ENCODE measurements around the gene ST6GALNAC3.
"Not testable (repeated sequence)": the region's sequence is repeated elsewhere in the genome, so short reads cannot be mapped to it uniquely, and the experiment has no call there.

Gene ST6GALNAC3

GRCh38 chr1:76639181-76639580, 564.6 kb downstream of the ST6GALNAC3 start:
- DNase-seq (ENCODE audit: low spot score): no peak

GRCh38 chr1:76640092-76640491, 565.5 kb downstream of the ST6GALNAC3 start:
- DNase-seq (ENCODE audit: low spot score): peak; percentile 33

- no peak for DNase-seq (ENCODE audit: low spot score)
These were observed 566.2 kb downstream of the ST6GALNAC3 start for GRCh38 chr1:76640723-76641122.

DNA sequence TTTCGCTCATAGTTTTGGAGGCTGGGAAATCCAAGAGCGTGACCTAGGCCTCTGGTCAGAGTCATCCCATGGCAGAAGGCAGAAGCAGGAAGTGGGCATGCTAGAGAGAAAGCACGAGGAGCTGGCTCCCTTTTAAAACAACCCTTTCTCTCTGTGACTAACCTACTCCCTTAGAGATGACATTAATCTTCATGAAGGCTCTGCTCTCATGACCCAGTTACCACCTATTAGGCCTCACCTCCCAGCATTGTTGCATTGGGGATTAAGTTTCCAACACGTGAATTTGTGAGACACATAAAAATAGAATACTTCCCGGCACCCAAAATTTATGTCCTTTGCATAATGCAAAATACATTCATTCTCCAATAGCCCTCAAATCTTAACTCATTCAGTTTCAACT, 569.6 kb downstream of the ST6GALNAC3 start:
- DNase-seq (ENCODE audit: low spot score): no peak

DNA sequence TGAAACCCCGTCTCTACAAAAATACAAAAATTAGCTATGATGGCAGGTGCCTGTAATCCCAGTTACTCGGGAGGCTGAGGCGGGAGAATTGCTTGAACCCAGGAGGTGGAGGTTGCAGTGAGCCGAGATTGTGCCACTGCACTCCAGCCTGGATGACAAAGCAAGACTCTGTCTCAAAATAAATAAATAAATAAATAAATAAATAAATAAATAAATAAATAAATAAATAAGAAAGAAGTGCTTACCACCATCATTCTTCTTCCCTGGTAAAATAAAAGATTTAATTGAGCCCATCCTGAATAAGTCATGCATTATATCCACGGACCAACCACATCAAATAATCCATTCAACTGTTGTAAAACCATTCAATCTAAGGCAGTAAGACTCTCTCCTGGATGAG, 578.3 kb downstream of the ST6GALNAC3 start:
- DNase-seq (ENCODE audit: low spot score): not testable (repeated sequence)

DNA sequence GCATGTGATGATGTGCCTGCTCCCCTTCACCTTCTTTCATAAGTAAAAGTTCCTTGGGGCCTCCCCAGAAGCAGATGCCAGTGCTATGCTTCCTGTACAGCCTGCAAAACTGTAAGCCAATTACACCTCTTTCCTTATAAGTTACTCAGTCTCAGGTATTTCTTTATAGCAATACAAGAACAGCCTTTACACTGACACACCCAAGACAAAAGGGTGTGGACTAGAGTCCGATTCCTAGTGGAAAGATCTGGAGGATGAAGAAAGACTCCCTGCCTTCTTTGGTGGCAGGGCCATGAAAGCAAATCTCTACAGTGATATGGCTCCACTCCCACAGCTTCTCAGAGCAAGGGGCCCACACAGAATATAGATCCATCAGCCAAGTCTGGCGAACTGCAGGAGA, 583.1 kb downstream of the ST6GALNAC3 start:
- DNase-seq (ENCODE audit: low spot score): no peak

DNA sequence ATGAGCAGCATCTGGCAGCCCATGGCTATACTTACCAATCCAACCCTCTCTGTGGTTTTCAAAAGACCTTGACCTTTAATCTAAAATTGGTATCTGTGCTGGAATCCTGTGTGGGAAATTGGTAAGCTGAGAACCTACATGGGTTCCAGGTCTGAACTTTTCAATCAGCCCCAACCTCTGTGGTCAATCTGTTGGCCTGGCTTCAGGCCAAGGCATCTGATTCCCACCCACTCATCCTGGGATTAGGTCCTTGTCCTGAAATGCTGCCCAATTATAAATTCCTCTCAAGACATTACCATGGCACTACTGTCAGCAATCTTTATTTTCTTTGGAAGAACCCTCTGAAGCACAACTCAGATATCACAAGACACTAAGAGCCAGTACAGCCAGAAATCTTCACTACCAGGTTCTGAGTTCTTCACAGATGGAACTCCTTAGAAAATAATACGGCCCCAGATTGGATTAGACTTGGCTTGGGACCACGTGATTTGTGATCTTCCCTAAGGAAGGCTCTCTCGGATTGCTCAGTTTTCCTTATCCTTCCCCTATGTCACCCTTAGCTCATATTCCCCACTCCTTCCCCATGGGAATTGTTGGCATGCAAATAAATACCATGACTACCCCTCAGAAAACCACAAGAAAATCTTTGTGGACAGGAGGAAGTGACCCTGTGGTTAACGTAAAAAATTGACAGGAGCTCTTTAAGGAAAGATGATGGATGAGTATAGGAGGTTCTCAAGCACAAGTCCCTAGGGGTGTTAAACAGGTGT, 584.8 kb downstream of the ST6GALNAC3 start:
- no peak for DNase-seq (ENCODE audit: low spot score)

GRCh38 chr1:76661531-76661930, 587.0 kb downstream of the ST6GALNAC3 start:
- DNase-seq (ENCODE audit: low spot score): no peak

- DNase-seq (ENCODE audit: low spot score): no peak
These were observed 592.0 kb downstream of the ST6GALNAC3 start for GRCh38 chr1:76666499-76666898.

DNA sequence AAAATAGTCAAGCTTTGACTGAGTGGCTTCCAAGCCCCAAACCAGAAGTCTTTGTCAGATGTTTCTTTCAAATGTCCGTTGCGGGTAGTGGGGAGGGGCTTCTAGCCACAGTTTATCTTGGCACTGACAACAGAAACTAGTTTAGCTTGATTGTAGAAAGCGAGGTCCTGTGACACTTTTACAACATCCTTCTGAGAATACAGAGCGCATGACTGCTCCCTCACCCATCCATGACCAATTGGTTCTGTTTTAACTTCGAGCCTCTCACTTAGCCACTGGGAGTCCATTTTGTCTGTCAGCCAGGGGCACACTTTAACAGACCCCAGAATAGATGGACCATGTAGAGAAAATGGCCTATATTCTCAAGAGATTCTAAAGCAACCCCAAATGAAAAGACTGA, 593.5 kb downstream of the ST6GALNAC3 start:
- DNase-seq (ENCODE audit: low spot score): no peak

- DNase-seq (ENCODE audit: low spot score): no peak
These were observed 594.6 kb downstream of the ST6GALNAC3 start for GRCh38 chr1:76669131-76669530.

- no peak for DNase-seq (ENCODE audit: low spot score)
These were observed 595.2 kb downstream of the ST6GALNAC3 start for GRCh38 chr1:76669624-76670315.

- DNase-seq (ENCODE audit: low spot score): no peak
These were observed 600.2 kb downstream of the ST6GALNAC3 start for GRCh38 chr1:76674689-76675210.

GRCh38 chr1:76677416-76678405, 603.2 kb downstream of the ST6GALNAC3 start:
- no peak for DNase-seq (ENCODE audit: low spot score)

- DNase-seq (ENCODE audit: low spot score): no peak
These were observed 605.1 kb downstream of the ST6GALNAC3 start for GRCh38 chr1:76679534-76680152.

DNA sequence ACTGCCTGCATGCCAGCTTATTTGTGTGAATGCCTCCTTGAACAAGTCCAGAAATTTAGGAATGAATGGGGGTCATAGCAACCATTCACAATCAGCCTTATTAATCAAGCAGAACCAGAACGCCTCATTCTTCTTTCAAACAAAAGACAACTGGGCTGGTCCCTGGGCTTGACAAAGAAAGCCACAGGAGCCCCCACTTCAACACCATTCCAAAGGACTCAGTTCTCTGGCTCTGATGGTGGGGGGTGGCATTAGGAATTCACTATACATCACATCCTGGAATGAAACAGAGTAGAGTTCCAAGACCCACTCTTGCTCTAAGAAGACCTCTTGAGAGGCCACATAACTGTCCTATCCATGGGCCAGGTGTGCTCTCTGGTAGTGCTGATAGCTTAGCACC, 606.1 kb downstream of the ST6GALNAC3 start:
- no peak for DNase-seq (ENCODE audit: low spot score)

- DNase-seq (ENCODE audit: low spot score): no peak
These were observed 607.6 kb downstream of the ST6GALNAC3 start for GRCh38 chr1:76682138-76682537.

Data from AG08395 (cell line).